NCI-H1417 (cell line): ENCODE measurements around the gene RRAGD.

Experiments used
- DNase-seq, 3 experiments: peaks; one replicate each; lab custom pipeline; 2025; lab: John Stamatoyannopoulos, UW

Gene RRAGD

GRCh38 chr6:89412071-89413005 lies at the start of gene RRAGD:
Gene RRAGD (minus strand): TSS chr6:89412273. CDS start chr6:89411993, 280 bp downstream.
- peak; percentile 77 to 82 (median 80) for DNase-seq

GRCh38 chr6:89460713-89461112 lies 48.6 kb upstream of the RRAGD start:
- no peak for DNase-seq

GRCh38 chr6:89459501-89459900 lies 47.4 kb upstream of the RRAGD start:
- no peak for DNase-seq

GRCh38 chr6:89458704-89459103 lies 46.6 kb upstream of the RRAGD start:
- DNase-seq: no peak

GRCh38 chr6:89454300-89454699 lies 42.2 kb upstream of the RRAGD start:
- no peak for DNase-seq

GRCh38 chr6:89452281-89452680 lies 40.2 kb upstream of the RRAGD start:
- peak in 2 of 3 experiments; percentile 44 to 72 for DNase-seq

- no peak for DNase-seq
Observed at GRCh38 chr6:89449193-89449592, 37.1 kb upstream of the RRAGD start.

GRCh38 chr6:89443658-89444057 lies 31.6 kb upstream of the RRAGD start:
- no peak for DNase-seq

GRCh38 chr6:89440200-89440599 lies 28.1 kb upstream of the RRAGD start:
- no peak for DNase-seq

GRCh38 chr6:89439014-89439413 lies 26.9 kb upstream of the RRAGD start:
- no peak for DNase-seq

- no peak for DNase-seq
Observed at GRCh38 chr6:89438248-89438647, 26.2 kb upstream of the RRAGD start.

GRCh38 chr6:89436226-89436625 lies 24.2 kb upstream of the RRAGD start:
- peak in 2 of 3 experiments; percentile 10 to 22 for DNase-seq

- DNase-seq: no peak
Observed at GRCh38 chr6:89434954-89435353, 22.9 kb upstream of the RRAGD start.

- DNase-seq: no peak
Observed at GRCh38 chr6:89434150-89434499, 22.1 kb upstream of the RRAGD start.

GRCh38 chr6:89433252-89434149 lies 21.4 kb upstream of the RRAGD start:
- DNase-seq: peak; percentile 66 to 74 (median 73)

- peak; percentile 79 to 82 (median 81) for DNase-seq
Observed at GRCh38 chr6:89432875-89433251, 20.8 kb upstream of the RRAGD start, which contains the start of gene ANKRD6. Gene ANKRD6 (plus strand): TSS chr6:89433152. CDS start chr6:89566977, 133,825 bp downstream.

GRCh38 chr6:89430201-89430962 lies 18.3 kb upstream of the RRAGD start:
- DNase-seq: peak; percentile 67 to 91 (median 71)

GRCh38 chr6:89416796-89417195 lies 4.7 kb upstream of the RRAGD start:
- peak in 1 of 3 experiments; percentile 28 for DNase-seq

GRCh38 chr6:89415185-89415584 lies 3.1 kb upstream of the RRAGD start:
- DNase-seq: no peak

GRCh38 chr6:89414215-89414614 lies 2.1 kb upstream of the RRAGD start:
- no peak for DNase-seq

GRCh38 chr6:89413006-89413400 lies 930 bp upstream of the RRAGD start:
- peak in 2 of 3 experiments; percentile 37 to 62 for DNase-seq
